Measurements from ENCODE around the gene CDKN3. TPM values are rescaled to one million over a fixed set of nuclear protein-coding genes. Genes with fewer than 3 reads are reported as not detected.
"Not testable (repeated sequence)": the region's sequence is repeated elsewhere in the genome, so short reads cannot be mapped to it uniquely, and the experiment has no call there.

CDKN3 gene
- total RNA-seq, 1 donor from 2014 or later = 1.7 TPM

GRCh38 chr14:54453252-54453651 is 56.4 kb downstream of the CDKN3 start:
- DNase-seq (ENCODE audit: low spot score) = no peak

GRCh38 chr14:54453990-54454389 is 57.2 kb downstream of the CDKN3 start:
- not testable (repeated sequence) for DNase-seq (ENCODE audit: low spot score)

GRCh38 chr14:54455363-54455762 is 58.6 kb downstream of the CDKN3 start:
- no peak for DNase-seq (ENCODE audit: low spot score)

- not testable (repeated sequence) for DNase-seq (ENCODE audit: low spot score)
Measured at GRCh38 chr14:54456820-54457608, 60.2 kb downstream of the CDKN3 start.

- DNase-seq (ENCODE audit: low spot score) = no peak
Measured at GRCh38 chr14:54457609-54457996, 60.8 kb downstream of the CDKN3 start.

DNA sequence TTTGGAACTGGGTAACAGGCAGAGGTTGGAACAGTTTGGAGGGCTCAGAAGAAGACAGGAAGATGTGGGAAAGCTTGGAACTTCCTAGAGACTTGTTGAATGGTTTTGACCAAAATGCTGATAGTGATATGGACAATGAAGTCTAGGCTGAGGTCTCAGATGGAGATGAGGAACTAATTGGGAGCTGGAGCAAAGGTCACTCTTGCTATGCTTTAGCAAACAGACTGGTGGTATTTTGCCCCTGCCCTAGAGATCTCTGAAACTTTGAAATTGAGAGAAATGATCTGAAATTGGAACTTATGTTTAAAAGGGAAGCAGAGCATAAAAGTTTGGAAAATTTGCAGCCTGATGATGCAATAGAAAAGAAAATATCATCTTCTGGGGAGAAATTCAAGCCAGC is 61.7 kb downstream of the CDKN3 start:
- not testable (repeated sequence) for DNase-seq (ENCODE audit: low spot score)

- no peak for DNase-seq (ENCODE audit: low spot score)
Measured at GRCh38 chr14:54459106-54459505, 62.3 kb downstream of the CDKN3 start.

- DNase-seq (ENCODE audit: low spot score) = no peak
Measured at GRCh38 chr14:54462048-54462447, 65.2 kb downstream of the CDKN3 start.

DNA sequence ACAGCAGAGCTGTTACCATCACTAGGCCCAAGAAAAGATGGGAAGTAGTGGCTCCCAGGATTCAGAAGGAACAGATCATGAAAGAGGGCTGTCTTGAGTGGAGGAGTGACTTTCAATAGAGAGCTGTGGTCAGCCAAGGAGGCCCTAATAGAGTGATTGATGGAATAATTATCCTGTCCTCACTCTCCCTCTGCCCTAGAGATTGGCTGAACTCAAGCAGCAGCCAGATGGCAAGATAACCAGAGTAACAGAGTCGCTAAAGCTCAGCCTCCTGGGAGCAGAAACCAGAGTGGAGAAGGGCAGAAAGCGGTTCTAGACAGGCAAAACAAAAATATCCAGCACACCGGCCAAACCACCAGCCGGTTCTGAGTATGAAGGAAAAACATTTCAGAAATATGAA is 68.8 kb downstream of the CDKN3 start:
- no peak for DNase-seq (ENCODE audit: low spot score)

- DNase-seq (ENCODE audit: low spot score) = no peak
Measured at GRCh38 chr14:54467280-54467679, 70.5 kb downstream of the CDKN3 start.

Other genes with a start within 250 kb of the CDKN3 start
- 101 TPM for gene CNIH1, start 44.4 kb downstream of the CDKN3 start, total RNA-seq
- gene GMFB, start 92.0 kb downstream of the CDKN3 start, total RNA-seq = 86.0 TPM
- 23.3 TPM for gene CGRRF1, start 112.9 kb downstream of the CDKN3 start, total RNA-seq
- 110 TPM for gene SAMD4A, start 170.1 kb downstream of the CDKN3 start, total RNA-seq

Measured in mesenteric fat pad (tissue), 1 donor.